ENCODE results near the gene USP2. TPM values are rescaled to one million over a fixed set of nuclear protein-coding genes. Genes with fewer than 3 reads are reported as not detected.

The USP2 gene
- polyA plus RNA-seq, 3 donors, result 0.36 TPM; not detected in 2

DNA sequence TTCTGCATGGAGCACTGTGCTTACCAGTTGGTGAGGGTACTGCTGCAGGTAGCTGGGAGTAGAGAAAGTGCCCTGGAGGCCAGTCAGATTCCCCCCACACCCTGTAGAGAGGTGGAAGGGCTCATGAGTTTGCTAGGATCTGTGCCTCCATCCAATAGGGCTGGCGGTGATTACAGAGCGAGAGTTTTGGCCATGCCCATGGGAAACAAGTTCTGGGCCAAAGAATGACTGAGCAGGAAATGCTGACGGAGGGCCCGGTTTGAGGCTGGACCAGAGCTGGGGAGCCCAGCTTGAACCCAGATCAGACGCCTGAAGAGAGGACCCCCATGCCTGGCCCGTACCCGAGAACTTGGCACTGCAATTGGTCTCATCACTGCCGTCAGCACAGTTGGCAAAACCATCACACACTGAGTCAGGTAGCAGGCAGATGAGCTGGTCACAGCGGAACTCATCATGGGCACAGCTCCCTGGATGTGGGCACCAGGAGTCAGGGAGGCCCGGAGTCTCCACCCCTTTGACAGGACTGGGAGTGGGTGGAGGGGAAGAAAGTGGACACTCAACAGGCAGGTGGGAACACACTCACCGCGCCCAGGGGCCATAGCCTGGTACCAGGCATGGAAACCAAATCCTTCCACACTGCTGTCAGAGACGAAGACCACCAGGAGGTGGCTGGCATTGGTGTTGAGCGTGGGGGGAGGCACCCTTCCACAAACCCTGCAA, 37.0 kb downstream of the USP2 start:
- no peaks in the 10 kb centered on the region for H3K36me3 ChIP-seq (replicated peaks in 1 of 2; ENCODE audit: control insufficient read depth in 1 of 2, insufficient read depth in 2 of 2, low read length in 2 of 2)
- peaks cover 9% of the 10 kb centered on the region for H3K4me1 Mint-ChIP-seq
- no peak overlapping the region for H3K27ac Mint-ChIP-seq
- H3K4me3 Mint-ChIP-seq, result no peak overlapping the region
- intact Hi-C loops (cut with micrococcal nuclease), result no loop called here
- no peak for DNase-seq
- H3K36me3 Mint-ChIP-seq, result peaks cover 0 to 5% of the 10 kb centered on the region in 2 donors
- peaks cover 0 to 8% of the 10 kb centered on the region in 2 donors for H3K9me3 ChIP-seq (replicated peaks in 1 of 2; ENCODE audit: control insufficient read depth in 1 of 2, insufficient read depth in 1 of 2, low read length in 2 of 2)
- no peak overlapping the region for H3K4me3 ChIP-seq (replicated peaks in 1 of 3; ENCODE audit: low read depth in 2 of 3, low read length in 3 of 3)
- H3K27me3 Mint-ChIP-seq (ENCODE audit: low read depth in 3 of 3), result peaks cover 33 to 62% (median 58%) of the 10 kb centered on the region in 3 donors
- no peak overlapping the region for H3K4me2 ChIP-seq (replicated peaks; ENCODE audit: extremely low read depth, low read length, poor library complexity, severe bottlenecking)
- H3K9ac ChIP-seq (ENCODE audit: insufficient read depth, low read length, poor library complexity, severe bottlenecking), result no peak overlapping the region
- WGBS (ENCODE audit: insufficient coverage), result 73% methylated on average over 9 of the region's 14 CpGs
- H3K4me1 ChIP-seq (ENCODE audit: control insufficient read depth in 1 of 2, insufficient read depth in 2 of 2, low read length in 2 of 2), result peaks cover 19 to 21% of the 10 kb centered on the region in 2 donors
- H2AFZ ChIP-seq (ENCODE audit: insufficient read depth, low read depth, low read length, poor library complexity, severe bottlenecking), result no peak overlapping the region
- no peak for TF ChIP-seq CTCF (IDR thresholded peaks at IDR 0.05)
- no peak overlapping the region for H3K27ac ChIP-seq (ENCODE audit: low read depth in 1 of 2, low read length in 2 of 2)
- H3K79me2 ChIP-seq (ENCODE audit: insufficient read depth, low read length), result no peaks in the 10 kb centered on the region
- H3K9me3 Mint-ChIP-seq, result peaks cover 0 to 8% (median 4%) of the 10 kb centered on the region in 7 donors
- H4K20me1 ChIP-seq (ENCODE audit: insufficient read depth, low read length), result no peaks in the 10 kb centered on the region
- H3K27me3 ChIP-seq (ENCODE audit: control insufficient read depth in 2 of 2, insufficient read depth in 2 of 2, low read length in 2 of 2), result peaks cover 19 to 38% of the 10 kb centered on the region in 2 donors

DNA sequence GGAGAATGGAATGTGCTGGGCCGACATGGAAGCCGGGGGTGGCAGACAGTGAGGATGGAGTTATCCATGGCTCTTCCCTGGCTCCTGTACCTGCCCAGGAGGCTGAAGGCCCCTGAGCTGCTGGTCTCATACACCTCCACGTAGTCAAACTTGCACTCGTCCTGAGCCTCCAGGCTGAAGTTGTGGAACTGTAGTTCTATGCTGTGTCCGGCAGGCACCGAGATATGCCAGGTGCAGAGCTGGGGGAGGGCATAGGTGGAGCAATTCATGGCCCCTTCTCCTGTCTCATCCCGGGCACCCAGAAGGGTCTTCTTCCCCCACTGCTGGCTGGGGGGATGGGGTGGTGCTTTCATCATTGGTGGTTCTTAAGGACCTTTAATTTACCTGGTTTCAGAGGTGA, 37.8 kb downstream of the USP2 start:
- H3K27ac Mint-ChIP-seq, result no peak overlapping the region
- peaks cover 7% of the 10 kb centered on the region for H4K20me1 ChIP-seq (ENCODE audit: insufficient read depth, low read length)
- no peak for DNase-seq
- H3K9me3 ChIP-seq (replicated peaks in 1 of 2; ENCODE audit: control insufficient read depth in 1 of 2, insufficient read depth in 1 of 2, low read length in 2 of 2), result peaks cover 0 to 15% of the 10 kb centered on the region in 2 donors
- H3K27ac ChIP-seq (ENCODE audit: low read depth in 1 of 2, low read length in 2 of 2), result no peak overlapping the region
- peaks cover 0 to 8% (median 6%) of the 10 kb centered on the region in 7 donors for H3K9me3 Mint-ChIP-seq
- H3K9ac ChIP-seq (ENCODE audit: insufficient read depth, low read length, poor library complexity, severe bottlenecking), result no peak overlapping the region
- H3K4me1 ChIP-seq (ENCODE audit: control insufficient read depth in 1 of 2, insufficient read depth in 2 of 2, low read length in 2 of 2), result peaks cover 21 to 25% of the 10 kb centered on the region in 2 donors
- no peaks in the 10 kb centered on the region for H3K79me2 ChIP-seq (ENCODE audit: insufficient read depth, low read length)
- intact Hi-C loops (cut with micrococcal nuclease), result no loop called here
- no peak for TF ChIP-seq CTCF (IDR thresholded peaks at IDR 0.05)
- peaks cover 7 to 11% of the 10 kb centered on the region in 2 donors for H3K36me3 Mint-ChIP-seq
- H3K4me2 ChIP-seq (replicated peaks; ENCODE audit: extremely low read depth, low read length, poor library complexity, severe bottlenecking), result no peak overlapping the region
- no peaks in the 10 kb centered on the region for H3K36me3 ChIP-seq (replicated peaks in 1 of 2; ENCODE audit: control insufficient read depth in 1 of 2, insufficient read depth in 2 of 2, low read length in 2 of 2)
- H3K4me1 Mint-ChIP-seq, result peaks cover 16% of the 10 kb centered on the region
- peak overlapping the region in 1 of 2 donors; percentile 46 for H3K4me3 Mint-ChIP-seq
- peaks cover 24 to 45% of the 10 kb centered on the region in 2 donors for H3K27me3 ChIP-seq (ENCODE audit: control insufficient read depth in 2 of 2, insufficient read depth in 2 of 2, low read length in 2 of 2)
- no peak overlapping the region for H3K4me3 ChIP-seq (replicated peaks in 1 of 3; ENCODE audit: low read depth in 2 of 3, low read length in 3 of 3)
- peaks cover 40 to 69% (median 64%) of the 10 kb centered on the region in 3 donors for H3K27me3 Mint-ChIP-seq (ENCODE audit: low read depth in 3 of 3)
- no peak overlapping the region for H2AFZ ChIP-seq (ENCODE audit: insufficient read depth, low read depth, low read length, poor library complexity, severe bottlenecking)
- WGBS (ENCODE audit: insufficient coverage), result 100% methylated on average over 3 of the region's 7 CpGs

Data from CD14-positive monocyte (primary cell).